ENCODE measurements around the gene CEP55.
A peak's percentile ranks its signal among the peaks of the same experiment; 100 is the strongest.

CEP55 gene

DNA sequence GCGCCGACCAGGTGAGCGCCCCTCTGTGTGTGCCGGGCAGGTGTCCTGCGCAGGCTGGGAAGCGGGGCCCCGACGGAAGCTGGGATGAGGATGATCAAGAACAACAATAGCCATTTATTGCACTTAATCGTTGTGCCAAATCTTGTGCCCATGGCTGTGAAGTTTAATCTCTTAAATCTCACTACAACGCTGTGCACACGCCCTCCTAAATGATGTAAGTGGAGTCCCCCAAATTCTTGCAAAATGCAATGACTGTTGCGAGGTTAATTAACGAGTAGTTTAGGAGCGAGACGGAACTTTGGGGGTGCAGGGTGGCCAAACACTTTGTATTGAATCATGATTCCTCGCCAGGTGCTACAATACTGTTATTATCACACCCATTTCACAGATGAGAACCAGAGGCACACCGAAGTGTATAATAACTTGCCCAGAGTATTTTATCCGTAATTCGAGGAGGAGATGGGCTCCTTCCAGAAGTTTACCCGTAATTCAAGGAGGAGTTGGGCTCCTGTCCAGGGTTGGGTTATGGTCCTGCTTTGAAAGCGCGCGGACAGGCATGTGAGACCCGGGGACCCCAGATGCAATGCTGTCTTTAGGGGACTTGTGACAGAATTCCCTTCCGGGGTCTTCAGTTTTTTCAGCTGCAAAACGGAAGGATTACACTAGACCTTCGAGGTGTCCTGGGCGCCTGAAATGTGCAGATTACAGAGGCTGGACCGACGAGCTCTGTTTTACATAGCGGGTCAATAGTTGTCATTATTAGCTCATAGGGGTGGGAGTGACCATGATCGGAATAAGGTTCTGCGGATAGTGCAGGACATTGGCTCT lies 71.1 kb downstream of the CEP55 start:
- WGBS = 23% methylated on average over 33 of the region's 33 CpGs
- no peak overlapping the region for H3K9ac ChIP-seq (ENCODE audit: low read depth, low read length)
- H3K4me1 ChIP-seq (ENCODE audit: insufficient read depth, low read length) = no peaks in the 10 kb centered on the region; the same call in 1 of the 2 replicates
- H3K9me3 ChIP-seq (ENCODE audit: insufficient read depth, low read depth, low read length) = no peaks in the 10 kb centered on the region
- H3K27me3 ChIP-seq (ENCODE audit: insufficient read depth, low read length) = peaks cover 92% of the 10 kb centered on the region
- H3K4me3 ChIP-seq (ENCODE audit: low read length) = peak overlapping the region; percentile 53
- H3K27ac ChIP-seq (ENCODE audit: low read depth, low read length) = no peak overlapping the region
- no peaks in the 10 kb centered on the region for H3K36me3 ChIP-seq (ENCODE audit: insufficient read depth, low read length)

GRCh38 chr10:93568105-93568390 lies 71.6 kb downstream of the CEP55 start:
- H3K36me3 ChIP-seq (ENCODE audit: insufficient read depth, low read length) = no peaks in the 10 kb centered on the region
- H3K9ac ChIP-seq (ENCODE audit: low read depth, low read length) = no peak overlapping the region
- WGBS = 17% methylated on average over 21 of the region's 21 CpGs
- H3K9me3 ChIP-seq (ENCODE audit: insufficient read depth, low read depth, low read length) = no peaks in the 10 kb centered on the region
- H3K4me3 ChIP-seq (ENCODE audit: low read length) = peak overlapping the region; percentile 20
- H3K27me3 ChIP-seq (ENCODE audit: insufficient read depth, low read length) = peaks cover 93% of the 10 kb centered on the region
- H3K27ac ChIP-seq (ENCODE audit: low read depth, low read length) = no peak overlapping the region
- no peaks in the 10 kb centered on the region; the same call in 1 of the 2 replicates for H3K4me1 ChIP-seq (ENCODE audit: insufficient read depth, low read length)

GRCh38 chr10:93570383-93570782 lies 74.0 kb downstream of the CEP55 start:
- Histone ChIP-seq H3K36me3 (ENCODE audit: insufficient read depth, low read length) (no peaks in the 10 kb centered on the region), H3K27me3 (ENCODE audit: insufficient read depth, low read length) (peaks cover 92% of the 10 kb centered on the region), H3K4me3 (ENCODE audit: low read length) (no peak overlapping the region), H3K9ac (ENCODE audit: low read depth, low read length) (no peak overlapping the region), H3K27ac (ENCODE audit: low read depth, low read length) (no peak overlapping the region), H3K9me3 (ENCODE audit: insufficient read depth, low read depth, low read length) (no peaks in the 10 kb centered on the region), H3K4me1 (ENCODE audit: insufficient read depth, low read length) (no peaks in the 10 kb centered on the region; the same call in 1 of the 2 replicates)
- 30% methylated on average over 2 of the region's 3 CpGs for WGBS

DNA sequence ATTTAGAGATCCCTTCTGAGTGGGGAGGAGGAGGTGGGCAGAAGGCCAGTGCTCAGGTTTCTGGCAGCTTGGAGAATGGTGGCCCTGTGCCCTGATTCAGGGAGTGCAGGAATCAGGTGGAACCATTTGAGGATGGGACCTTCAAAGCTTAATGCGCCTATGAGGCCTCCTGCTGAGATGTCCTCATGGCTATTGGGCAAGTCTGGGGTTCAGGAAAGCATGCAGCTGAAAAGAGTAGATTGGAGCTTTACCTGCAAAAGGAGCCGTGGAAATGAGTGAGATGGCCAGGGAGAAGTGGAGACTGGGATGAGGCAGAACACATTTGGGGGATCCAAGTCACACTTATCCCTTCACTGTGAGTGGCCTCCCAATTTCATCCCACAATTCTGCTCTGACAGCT lies 76.2 kb downstream of the CEP55 start:
- Histone ChIP-seq H3K36me3 (ENCODE audit: insufficient read depth, low read length) (no peaks in the 10 kb centered on the region), H3K27ac (ENCODE audit: low read depth, low read length) (no peak overlapping the region), H3K9me3 (ENCODE audit: insufficient read depth, low read depth, low read length) (no peaks in the 10 kb centered on the region), H3K27me3 (ENCODE audit: insufficient read depth, low read length) (peaks cover 71% of the 10 kb centered on the region), H3K4me1 (ENCODE audit: insufficient read depth, low read length) (no peaks in the 10 kb centered on the region; the same call in 1 of the 2 replicates), H3K9ac (ENCODE audit: low read depth, low read length) (no peak overlapping the region), H3K4me3 (ENCODE audit: low read length) (no peak overlapping the region)
- 93% methylated on average over 2 of the region's 2 CpGs for WGBS

- H3K27ac ChIP-seq (ENCODE audit: low read depth, low read length) = no peak overlapping the region
- peaks cover 64% of the 10 kb centered on the region for H3K27me3 ChIP-seq (ENCODE audit: insufficient read depth, low read length)
Measured at GRCh38 chr10:93573051-93573909, 76.9 kb downstream of the CEP55 start.

DNA sequence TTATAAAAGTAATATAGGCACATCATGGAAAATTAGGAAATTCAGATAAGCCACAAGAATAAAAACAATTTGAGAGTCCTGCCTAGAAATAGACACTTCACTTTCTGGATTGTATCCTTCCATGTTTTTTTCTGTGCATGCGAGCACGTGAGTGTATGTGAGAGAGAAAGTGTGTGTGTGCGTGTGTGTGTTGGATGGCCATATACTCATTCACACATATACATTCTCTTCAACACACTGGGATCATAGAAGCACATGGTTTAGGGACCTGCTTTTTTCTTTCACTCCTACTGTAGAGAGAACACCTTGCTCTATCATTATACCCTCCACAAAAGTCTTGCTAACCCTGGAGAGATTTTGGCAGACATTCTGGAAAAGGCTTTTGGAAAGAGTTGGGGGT lies 77.5 kb downstream of the CEP55 start:
- H3K9ac ChIP-seq (ENCODE audit: low read depth, low read length) = no peak overlapping the region
- no peaks in the 10 kb centered on the region for H3K36me3 ChIP-seq (ENCODE audit: insufficient read depth, low read length)
- WGBS = no CpG with 5 or more reads among the region's 3 CpGs

More at GRCh38 chr10:93573051-93573909, 76.9 kb downstream of the CEP55 start:
- H3K9me3 ChIP-seq (ENCODE audit: insufficient read depth, low read depth, low read length) = no peaks in the 10 kb centered on the region
- WGBS = 81% methylated on average over 10 of the region's 10 CpGs
- no peak overlapping the region for H3K9ac ChIP-seq (ENCODE audit: low read depth, low read length)
- H3K36me3 ChIP-seq (ENCODE audit: insufficient read depth, low read length) = no peaks in the 10 kb centered on the region
- no peaks in the 10 kb centered on the region; the same call in 1 of the 2 replicates for H3K4me1 ChIP-seq (ENCODE audit: insufficient read depth, low read length)
- H3K4me3 ChIP-seq (ENCODE audit: low read length) = no peak overlapping the region

GRCh38 chr10:93576888-93577287 lies 80.5 kb downstream of the CEP55 start:
- H3K27ac ChIP-seq (ENCODE audit: low read depth, low read length) = no peak overlapping the region
- WGBS = 86% methylated on average over 3 of the region's 3 CpGs

More for the DNA sequence above, 77.5 kb downstream of the CEP55 start:
- Histone ChIP-seq H3K4me3 (ENCODE audit: low read length) (no peak overlapping the region), H3K27me3 (ENCODE audit: insufficient read depth, low read length) (peaks cover 58% of the 10 kb centered on the region), H3K4me1 (ENCODE audit: insufficient read depth, low read length) (no peaks in the 10 kb centered on the region; the same call in 1 of the 2 replicates), H3K9me3 (ENCODE audit: insufficient read depth, low read depth, low read length) (no peaks in the 10 kb centered on the region), H3K27ac (ENCODE audit: low read depth, low read length) (no peak overlapping the region)

GRCh38 chr10:93577565-93577964 lies 81.2 kb downstream of the CEP55 start:
- no peaks in the 10 kb centered on the region for H3K36me3 ChIP-seq (ENCODE audit: insufficient read depth, low read length)
- H3K27ac ChIP-seq (ENCODE audit: low read depth, low read length) = no peak overlapping the region
- no peak overlapping the region for H3K9ac ChIP-seq (ENCODE audit: low read depth, low read length)
- H3K9me3 ChIP-seq (ENCODE audit: insufficient read depth, low read depth, low read length) = no peaks in the 10 kb centered on the region
- no peaks in the 10 kb centered on the region for H3K4me1 ChIP-seq (ENCODE audit: insufficient read depth, low read length)
- no peak overlapping the region for H3K4me3 ChIP-seq (ENCODE audit: low read length)
- peaks cover 21% of the 10 kb centered on the region for H3K27me3 ChIP-seq (ENCODE audit: insufficient read depth, low read length)
- 91% methylated on average over 3 of the region's 3 CpGs for WGBS

More at GRCh38 chr10:93576888-93577287, 80.5 kb downstream of the CEP55 start:
- Histone ChIP-seq H3K9ac (ENCODE audit: low read depth, low read length) (no peak overlapping the region), H3K4me1 (ENCODE audit: insufficient read depth, low read length) (no peaks in the 10 kb centered on the region), H3K4me3 (ENCODE audit: low read length) (no peak overlapping the region), H3K36me3 (ENCODE audit: insufficient read depth, low read length) (no peaks in the 10 kb centered on the region), H3K27me3 (ENCODE audit: insufficient read depth, low read length) (peaks cover 28% of the 10 kb centered on the region), H3K9me3 (ENCODE audit: insufficient read depth, low read depth, low read length) (no peaks in the 10 kb centered on the region)

All from HUES64 (cell line).